Measurements from ENCODE around the gene NPAS2. TPM values are rescaled to one million over a fixed set of nuclear protein-coding genes. Genes with fewer than 3 reads are reported as not detected.

The NPAS2 gene
- total and polyA plus RNA-seq, 2 donors from 2014 or later = 8.4 to 44.5 TPM

- no peak overlapping the region for H3K4me3 ChIP-seq (ENCODE audit: low read length in 3 of 3)
- no peak overlapping the region for H3K27ac ChIP-seq (ENCODE audit: low read depth in 2 of 2, low read length in 2 of 2)
- H3K9me3 ChIP-seq (ENCODE audit: control insufficient read depth in 2 of 3, insufficient read depth in 1 of 3, low read length in 3 of 3) = no peaks in the 10 kb centered on the region
- TF ChIP-seq CTCF (IDR thresholded peaks at IDR 0.05; ENCODE audit: borderline replicate concordance, extremely low read depth, insufficient read depth) = no peak
- DNase-seq (no peak), FAIRE-seq (no peak)
- intact Hi-C loops (cut with DNase I) = no loop called here
- H3K9ac ChIP-seq (ENCODE audit: low read length in 3 of 3) = no peak overlapping the region
- H3K27me3 ChIP-seq (ENCODE audit: control insufficient read depth, insufficient read depth, low read length) = no peaks in the 10 kb centered on the region
- H3K4me1 ChIP-seq (ENCODE audit: control insufficient read depth in 2 of 3, insufficient read depth in 2 of 3, low read depth in 1 of 3, low read length in 3 of 3) = no peaks in the 10 kb centered on the region
- H3K36me3 ChIP-seq (ENCODE audit: control insufficient read depth in 2 of 3, insufficient read depth in 3 of 3, low read length in 3 of 3) = peaks cover 0 to 6% (median 4%) of the 10 kb centered on the region in 3 donors
These were observed 207.1 kb downstream of the NPAS2 start for GRCh38 chr2:101026923-101027469.

- DNase-seq (no peak), FAIRE-seq (no peak)
- TF ChIP-seq CTCF (IDR thresholded peaks at IDR 0.05; ENCODE audit: borderline replicate concordance, extremely low read depth, insufficient read depth) = no peak
- intact Hi-C loops (cut with DNase I) = no loop called here
- H3K4me3 ChIP-seq (ENCODE audit: low read length in 3 of 3) = no peak overlapping the region
- H3K4me1 ChIP-seq (ENCODE audit: control insufficient read depth in 2 of 3, insufficient read depth in 2 of 3, low read depth in 1 of 3, low read length in 3 of 3) = no peaks in the 10 kb centered on the region
- H3K9me3 ChIP-seq (ENCODE audit: control insufficient read depth in 2 of 3, insufficient read depth in 1 of 3, low read length in 3 of 3) = no peaks in the 10 kb centered on the region
- H3K27me3 ChIP-seq (ENCODE audit: control insufficient read depth, insufficient read depth, low read length) = no peaks in the 10 kb centered on the region
- no peak overlapping the region for H3K27ac ChIP-seq (ENCODE audit: low read depth in 2 of 2, low read length in 2 of 2)
- no peak overlapping the region for H3K9ac ChIP-seq (ENCODE audit: low read length in 3 of 3)
- H3K36me3 ChIP-seq (ENCODE audit: control insufficient read depth in 2 of 3, insufficient read depth in 3 of 3, low read length in 3 of 3) = peaks cover 0 to 5% (median 3%) of the 10 kb centered on the region in 3 donors
These were observed 207.9 kb downstream of the NPAS2 start for GRCh38 chr2:101027852-101028251.

GRCh38 chr2:101030866-101031554 is 211.1 kb downstream of the NPAS2 start:
- Histone ChIP-seq H3K4me3 (ENCODE audit: low read length in 3 of 3) (no peak overlapping the region), H3K27me3 (ENCODE audit: control insufficient read depth, insufficient read depth, low read length) (no peaks in the 10 kb centered on the region), H3K9me3 (ENCODE audit: control insufficient read depth in 2 of 3, insufficient read depth in 1 of 3, low read length in 3 of 3) (no peaks in the 10 kb centered on the region), H3K9ac (ENCODE audit: low read length in 3 of 3) (no peak overlapping the region), H3K27ac (ENCODE audit: low read depth in 2 of 2, low read length in 2 of 2) (no peak overlapping the region), H3K36me3 (ENCODE audit: control insufficient read depth in 2 of 3, insufficient read depth in 3 of 3, low read length in 3 of 3) (peaks cover 0 to 15% (median 13%) of the 10 kb centered on the region in 3 donors), H3K4me1 (ENCODE audit: control insufficient read depth in 2 of 3, insufficient read depth in 2 of 3, low read depth in 1 of 3, low read length in 3 of 3) (no peaks in the 10 kb centered on the region)
- no peak for TF ChIP-seq CTCF (IDR thresholded peaks at IDR 0.05; ENCODE audit: borderline replicate concordance, extremely low read depth, insufficient read depth)
- intact Hi-C loops (cut with DNase I) = no loop called here
- no peak for FAIRE-seq
- no peak for DNase-seq
